HG02759 (cell line): Measurements from ENCODE around the gene B4GALNT3.

Experiments
- ATAC-seq: cut with Tn5 transposase; IDR thresholded peaks from one replicate; pipeline ENCODE4 v1.9.1; 2021; ENCODE audit warnings: mild to moderate bottlenecking, moderate library complexity; ENCODE audit not compliant: unreplicated experiment

B4GALNT3 gene

DNA sequence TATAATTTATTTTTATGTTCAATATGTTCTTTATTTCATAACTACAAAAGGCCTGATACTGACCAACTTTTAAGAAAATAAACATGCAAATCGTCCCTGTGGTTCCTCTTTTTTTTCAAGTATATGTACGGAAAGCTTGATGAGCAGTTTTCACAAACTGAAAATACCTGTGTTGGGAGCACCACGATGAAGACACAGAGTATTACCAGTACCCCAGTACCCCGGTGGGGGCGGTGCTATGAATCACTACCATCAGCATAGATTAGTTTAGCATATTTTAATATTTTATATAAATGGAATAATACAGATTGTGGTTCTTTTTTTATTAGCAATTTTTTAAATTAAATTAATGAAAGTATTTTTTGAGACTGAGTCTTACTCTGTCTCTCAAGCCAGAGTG, 7.0 kb downstream of the B4GALNT3 start:
- no peak for ATAC-seq

DNA sequence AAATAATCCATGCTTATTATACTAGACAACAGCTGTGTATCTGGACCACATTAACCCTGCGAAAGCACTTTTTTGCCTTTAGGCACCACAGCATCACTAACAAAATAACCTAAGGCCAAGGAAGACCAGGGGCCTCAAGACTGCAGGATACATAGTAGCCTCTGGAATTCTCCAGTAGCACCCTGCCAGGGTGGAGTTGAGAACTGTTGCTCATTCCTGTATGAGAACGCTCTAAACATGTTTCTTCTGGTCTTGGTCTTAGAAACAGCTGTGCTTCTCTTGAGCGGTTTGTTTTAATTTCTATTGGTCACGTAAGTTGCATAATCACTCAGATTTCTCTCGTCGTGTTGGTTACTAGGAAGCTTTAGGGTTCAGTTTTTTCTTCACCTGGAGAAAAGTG, 7.9 kb downstream of the B4GALNT3 start:
- no peak for ATAC-seq

DNA sequence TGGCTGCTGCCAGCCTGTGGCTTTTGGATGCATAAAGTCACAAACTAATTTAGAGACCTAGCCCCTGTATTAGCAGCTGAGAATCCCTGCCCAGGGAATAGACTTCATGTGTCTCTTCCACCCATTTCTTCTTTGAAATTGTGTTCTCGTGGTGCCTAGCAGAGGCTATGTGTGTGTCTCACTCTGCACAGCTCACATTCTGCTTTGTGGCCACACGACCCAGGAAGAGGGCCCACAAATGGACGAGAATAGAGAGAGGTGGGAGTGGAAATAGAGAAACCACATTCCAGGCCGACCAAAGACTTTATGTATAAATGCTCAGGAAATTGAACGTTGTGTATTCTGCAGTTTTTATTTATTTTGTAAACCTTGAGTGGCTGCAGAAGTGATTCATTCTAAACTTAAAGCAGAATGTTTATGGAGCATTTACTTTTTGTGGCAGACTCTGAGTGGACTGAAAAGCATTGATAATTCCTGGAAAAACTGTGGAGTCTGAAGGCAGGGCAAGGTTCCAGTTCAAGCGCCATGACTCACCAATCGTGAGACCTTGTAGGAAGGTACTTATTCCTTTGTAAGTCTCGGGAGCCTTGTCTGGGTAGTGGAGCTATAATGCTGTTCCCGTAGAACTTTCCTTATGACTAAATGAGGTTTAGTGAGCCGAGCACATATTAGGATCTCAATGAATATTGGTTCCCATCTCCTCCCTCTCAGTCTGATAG, 9.1 kb downstream of the B4GALNT3 start:
- no peak for ATAC-seq

DNA sequence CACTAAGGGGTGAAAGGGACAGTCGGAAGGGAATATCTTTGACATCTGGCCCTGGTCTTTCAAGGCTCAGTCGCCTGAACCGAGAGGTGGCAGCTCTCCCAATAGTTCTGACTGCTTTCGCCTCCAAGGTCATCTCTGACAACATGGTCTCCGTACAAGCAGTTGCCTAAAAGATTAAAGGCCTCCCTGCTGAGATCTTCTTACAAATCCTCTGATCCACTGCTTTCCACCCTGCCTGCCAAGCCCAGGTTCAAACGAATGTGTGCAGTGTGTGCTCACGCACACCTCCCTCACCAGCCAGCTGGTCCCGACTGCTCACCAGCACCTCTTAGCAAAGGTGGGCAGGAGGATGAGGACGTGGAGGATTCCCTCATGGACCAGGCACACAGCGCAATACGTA, 10.4 kb downstream of the B4GALNT3 start:
- no peak for ATAC-seq

DNA sequence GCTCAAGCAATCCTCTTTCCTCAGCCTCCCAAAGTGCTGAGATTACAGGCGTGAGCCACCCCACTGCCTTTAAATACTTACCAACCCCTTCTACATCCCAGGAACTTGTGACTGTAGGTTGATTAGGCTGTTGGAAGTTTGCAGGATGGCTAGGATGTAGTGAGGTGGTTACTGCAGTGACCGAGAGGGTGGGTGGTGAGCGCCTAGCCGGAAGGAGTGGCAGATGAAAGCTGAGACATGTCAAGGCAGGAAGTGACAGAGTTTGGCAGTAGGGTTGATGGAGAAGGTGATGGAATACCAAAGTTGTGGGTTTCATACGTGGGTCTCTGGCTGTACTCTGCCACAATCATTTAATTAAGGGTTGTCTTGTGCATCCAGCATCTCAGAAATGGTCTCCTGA, 13.5 kb downstream of the B4GALNT3 start:
- ATAC-seq, result no peak

DNA sequence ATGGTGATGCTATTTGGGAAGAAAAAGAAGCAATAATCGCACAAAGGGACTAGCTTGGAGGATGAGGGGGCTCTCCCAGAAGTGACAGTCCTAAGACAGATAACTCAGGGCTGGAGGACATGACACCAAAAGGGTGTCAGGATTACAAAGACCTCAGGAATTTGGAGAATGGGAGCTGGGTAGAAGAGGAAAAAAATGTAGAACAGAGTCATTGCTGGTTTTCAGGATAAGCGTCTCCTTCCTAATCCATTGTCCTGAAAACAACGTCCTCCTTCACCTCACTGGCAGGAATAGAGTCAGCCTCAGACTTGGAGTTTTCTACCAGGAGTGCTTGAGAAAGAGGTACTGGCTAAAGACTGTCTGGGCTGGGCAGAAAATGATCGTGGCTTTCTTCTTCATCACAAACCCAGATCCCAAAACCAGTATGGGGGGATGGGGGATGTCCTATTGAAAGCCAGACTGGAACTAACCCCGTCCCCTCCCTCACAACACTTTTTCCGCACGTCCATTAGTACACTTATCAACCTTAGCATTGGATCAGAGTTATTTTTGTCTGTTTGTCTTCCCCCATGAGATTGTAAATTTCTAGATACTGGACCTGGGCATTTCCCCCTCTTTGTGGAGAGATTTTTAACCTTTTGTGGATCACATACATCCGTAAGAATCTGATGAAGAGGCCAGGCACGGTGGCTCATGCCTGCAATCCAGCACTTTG, 14.3 kb downstream of the B4GALNT3 start:
- ATAC-seq, result no peak

DNA sequence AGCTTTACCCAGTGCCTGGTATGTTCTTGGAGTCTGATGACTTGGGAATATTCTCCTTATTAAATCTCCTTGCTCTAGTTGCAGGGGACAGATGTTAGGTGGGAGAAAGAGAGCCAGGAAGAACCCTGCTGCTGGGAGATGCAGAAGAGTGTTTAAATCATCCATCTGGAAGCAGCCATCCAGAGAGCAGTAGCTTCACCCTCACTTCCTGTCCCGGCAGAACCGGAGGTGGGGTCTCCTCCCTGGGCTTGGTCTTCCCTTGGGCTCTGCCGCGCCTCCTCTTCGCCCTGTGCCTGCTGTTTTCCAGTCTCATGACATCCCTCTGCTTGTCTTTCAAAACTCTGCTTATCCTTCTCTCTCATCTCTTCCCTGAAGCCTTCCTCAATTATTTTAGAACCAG, 15.5 kb downstream of the B4GALNT3 start:
- ATAC-seq, result no peak

DNA sequence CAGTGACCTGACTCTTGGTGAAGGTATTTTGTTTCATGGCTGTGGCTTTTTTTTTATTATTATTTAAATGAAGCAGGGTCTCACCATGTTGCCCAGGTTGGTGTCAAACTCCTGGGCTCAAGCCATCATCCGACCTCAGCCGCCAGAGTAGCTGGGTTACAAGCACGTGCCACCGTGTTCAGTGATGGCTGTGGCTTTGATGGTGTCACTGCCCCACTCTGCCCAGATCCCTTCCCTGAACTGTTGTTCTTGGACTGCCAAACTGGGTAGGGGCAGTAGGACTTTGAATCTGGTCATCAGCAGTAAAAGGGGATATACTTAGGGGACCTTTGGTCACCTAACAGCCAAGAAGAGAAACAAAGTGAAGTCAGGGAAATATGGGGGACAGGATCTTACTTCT, 19.4 kb downstream of the B4GALNT3 start:
- ATAC-seq, result no peak

DNA sequence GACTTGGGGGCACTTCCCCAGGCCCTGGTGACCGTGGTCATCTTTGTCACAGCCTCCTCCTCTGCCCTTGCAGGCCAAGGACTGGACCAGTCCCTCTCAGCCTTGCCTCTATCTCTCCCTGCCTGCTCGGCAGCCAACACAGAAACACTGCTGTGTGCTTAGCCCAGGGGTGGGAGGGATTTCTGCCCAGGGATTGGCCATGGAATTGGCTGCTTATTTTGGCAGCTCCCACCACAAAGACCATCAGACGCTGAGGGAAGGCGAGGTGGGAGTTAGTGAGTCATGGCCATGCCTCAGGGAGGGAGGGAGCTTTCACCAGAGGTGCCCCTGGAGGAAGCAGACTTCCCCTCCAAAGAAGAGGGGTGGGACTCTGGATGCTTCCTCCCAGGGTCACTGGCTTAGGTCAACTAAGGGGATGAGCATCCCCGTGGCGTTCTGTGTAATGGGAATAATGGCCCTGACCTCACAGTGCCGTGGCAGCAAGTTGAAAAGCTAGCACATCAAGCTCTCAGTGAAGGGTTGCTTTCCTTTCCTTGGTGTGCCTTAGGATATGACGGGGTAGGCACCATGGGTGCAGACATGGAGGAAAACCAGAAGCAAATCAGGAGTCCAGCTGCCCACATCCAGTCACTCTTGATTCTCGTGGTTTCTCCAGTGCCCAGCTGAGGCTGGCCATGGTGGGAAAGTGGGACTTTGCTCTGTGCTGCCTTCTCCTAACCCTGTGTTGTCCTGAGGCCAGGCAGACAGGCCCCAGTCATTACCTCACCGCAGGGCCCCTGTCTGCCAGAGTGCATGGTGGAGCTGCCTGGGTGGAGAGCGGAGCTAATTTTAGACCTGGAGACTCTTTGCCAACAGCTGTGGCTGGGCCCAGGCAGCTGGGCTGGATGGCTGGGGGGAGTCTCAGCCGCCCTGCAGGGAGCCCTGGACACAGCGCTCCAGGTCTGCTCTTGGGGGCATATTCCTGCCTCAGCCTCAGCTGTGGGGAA, 21.4 kb downstream of the B4GALNT3 start:
- ATAC-seq, result no peak

DNA sequence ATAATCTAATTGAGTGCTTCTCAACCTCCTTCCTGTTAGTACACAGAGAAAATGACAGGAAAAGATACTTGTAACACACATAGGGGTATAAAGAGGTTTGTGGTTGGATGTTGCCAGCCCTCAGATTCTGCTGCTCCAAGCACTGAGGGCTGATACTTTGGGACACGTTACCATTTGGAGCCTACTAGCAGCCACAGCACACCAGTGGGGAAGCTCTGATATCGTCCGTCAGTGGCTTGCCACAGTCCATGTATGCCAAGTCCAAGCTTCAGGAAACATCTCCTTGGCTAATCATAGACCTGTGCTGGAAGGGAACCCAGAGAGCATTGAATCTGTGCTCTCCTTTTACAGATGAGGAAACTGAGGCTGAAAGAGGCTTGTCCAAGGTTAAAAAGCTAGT, 22.3 kb downstream of the B4GALNT3 start:
- no peak for ATAC-seq

DNA sequence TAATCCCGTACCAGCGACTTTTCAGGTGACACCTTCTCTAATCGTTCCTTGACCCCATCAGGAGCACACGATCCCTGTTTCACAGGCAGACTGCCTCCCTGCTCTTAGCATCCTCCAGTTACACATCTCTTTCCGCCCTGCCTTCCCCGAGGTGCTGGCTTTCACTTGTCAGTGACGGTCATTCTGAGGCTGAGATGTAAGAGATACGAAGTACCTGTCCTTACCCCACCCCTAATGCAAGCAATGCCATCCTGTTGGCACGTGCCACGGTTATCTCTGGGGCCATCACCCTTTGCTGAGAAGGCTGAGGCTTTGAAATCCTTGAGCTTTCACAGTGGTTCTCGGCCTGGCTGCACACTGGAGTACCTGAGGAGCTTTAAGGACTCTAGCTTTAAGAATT, 24.4 kb downstream of the B4GALNT3 start:
- no peak for ATAC-seq

DNA sequence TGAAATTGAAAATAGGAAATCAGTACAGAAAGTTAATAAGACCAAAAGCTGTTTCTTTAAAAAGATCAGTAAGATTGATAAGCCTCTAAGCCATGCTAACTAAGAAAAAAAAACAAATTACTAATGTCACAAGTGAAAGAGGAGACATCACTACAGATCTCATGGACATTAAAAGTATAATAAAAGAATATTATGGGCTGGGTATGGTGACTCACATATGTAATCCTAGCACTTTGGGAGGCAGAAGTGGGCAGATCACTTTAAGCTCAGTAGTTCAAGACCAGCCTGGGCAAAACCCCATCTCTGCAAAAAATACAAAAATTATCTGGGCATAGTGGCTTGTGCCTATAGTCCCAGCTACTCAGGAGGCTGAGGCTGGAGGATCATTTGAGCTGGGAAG, 30.5 kb downstream of the B4GALNT3 start:
- no peak for ATAC-seq

DNA sequence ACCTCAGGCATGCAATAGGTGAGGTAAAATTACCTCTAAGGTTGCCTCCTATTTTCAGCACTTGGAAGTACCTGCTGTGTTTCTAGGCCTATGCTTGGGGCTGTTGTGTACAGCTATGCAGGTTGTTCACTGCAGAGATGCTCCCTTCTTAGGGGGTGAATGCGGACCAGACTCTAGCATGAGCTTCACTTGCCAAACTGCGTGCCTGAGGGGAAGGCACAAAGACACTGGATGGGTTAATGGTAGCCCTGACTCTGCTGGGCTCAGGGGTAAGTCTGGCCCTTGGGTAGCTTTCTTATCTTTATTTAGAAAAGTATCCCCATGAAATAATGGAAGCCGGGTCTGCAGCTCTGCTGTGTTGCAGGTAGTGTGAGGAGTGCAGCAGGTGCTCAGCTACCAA, 35.7 kb downstream of the B4GALNT3 start:
- ATAC-seq, result no peak

DNA sequence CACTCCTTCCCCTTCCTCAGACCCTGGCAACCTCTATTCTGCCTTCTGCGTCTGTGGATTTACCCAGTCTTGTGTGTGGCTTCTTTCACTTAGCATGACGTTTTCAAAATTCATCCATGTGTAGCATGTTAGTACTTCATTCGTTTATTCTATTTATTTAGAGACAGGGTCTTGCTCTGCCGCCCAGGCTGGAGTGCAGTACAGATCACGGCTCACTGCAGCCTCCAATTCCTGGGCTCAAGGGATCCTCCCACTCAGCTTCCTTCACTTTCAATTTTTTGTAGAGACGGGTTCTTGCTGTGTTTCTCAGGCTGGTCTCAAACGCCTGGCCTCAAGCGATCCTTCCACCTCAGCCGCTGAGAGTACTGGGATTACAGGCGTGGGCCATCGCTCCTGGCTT, 37.0 kb downstream of the B4GALNT3 start:
- ATAC-seq, result no peak

DNA sequence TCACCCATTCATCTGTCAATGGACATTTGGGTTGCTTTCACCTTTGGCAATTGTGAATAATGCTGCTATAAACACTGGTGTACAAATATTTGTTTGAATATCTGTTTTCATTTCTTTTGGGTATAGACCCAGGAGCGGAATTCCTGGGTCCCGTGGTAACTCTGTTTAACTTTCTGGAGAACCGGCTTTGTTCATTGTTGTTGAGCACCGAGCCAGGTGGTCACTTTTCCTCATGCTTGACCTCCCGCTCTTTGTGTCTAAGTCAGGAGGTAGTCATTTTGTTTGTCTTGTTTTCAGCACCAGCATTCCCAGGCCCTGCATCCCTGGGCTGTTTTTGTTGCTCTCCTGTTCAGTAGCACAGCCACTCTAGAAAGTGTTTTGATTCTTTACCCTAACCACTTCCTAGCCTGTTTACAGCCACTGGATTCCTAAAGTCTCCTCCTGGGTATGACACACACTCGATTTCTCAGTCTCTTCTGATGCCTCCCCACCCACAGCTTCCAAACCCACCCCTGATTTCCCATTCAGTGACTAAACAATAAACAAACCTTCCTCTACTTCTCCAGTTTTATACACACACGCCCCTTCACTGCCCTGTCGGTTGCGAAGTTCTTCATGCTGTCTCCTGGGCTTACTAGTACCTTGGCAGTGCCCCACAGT, 37.9 kb downstream of the B4GALNT3 start:
- no peak for ATAC-seq

DNA sequence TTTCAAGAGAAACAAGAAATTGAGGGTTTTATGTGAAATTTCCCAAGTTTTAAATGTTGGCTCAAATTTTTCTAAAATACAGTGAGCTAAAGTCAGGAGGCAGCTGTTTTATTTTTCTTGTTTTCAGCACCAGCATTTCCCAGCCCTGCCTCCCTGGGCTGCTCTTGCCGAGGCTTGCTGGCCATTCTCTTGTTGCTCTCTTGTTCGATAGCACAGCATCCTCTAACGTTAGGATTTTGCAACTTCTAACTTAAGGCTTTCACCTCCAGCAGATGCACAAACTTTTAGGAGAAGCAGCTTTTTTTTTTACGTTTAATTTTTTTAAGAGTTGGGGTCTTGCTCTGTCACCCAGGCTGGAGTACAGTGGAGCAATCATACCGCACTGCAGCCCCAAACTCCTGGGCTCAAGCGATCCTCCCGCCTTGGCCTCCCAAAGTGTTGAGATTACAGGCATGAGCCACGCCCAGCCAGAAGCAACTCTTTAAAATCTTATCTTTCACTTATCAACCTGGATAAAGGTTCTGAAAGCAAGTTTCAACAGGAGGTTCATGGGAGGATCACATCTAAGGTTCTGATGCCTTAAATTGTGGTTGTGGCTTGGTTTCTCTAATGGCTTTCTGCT, 40.2 kb downstream of the B4GALNT3 start:
- ATAC-seq, result no peak

DNA sequence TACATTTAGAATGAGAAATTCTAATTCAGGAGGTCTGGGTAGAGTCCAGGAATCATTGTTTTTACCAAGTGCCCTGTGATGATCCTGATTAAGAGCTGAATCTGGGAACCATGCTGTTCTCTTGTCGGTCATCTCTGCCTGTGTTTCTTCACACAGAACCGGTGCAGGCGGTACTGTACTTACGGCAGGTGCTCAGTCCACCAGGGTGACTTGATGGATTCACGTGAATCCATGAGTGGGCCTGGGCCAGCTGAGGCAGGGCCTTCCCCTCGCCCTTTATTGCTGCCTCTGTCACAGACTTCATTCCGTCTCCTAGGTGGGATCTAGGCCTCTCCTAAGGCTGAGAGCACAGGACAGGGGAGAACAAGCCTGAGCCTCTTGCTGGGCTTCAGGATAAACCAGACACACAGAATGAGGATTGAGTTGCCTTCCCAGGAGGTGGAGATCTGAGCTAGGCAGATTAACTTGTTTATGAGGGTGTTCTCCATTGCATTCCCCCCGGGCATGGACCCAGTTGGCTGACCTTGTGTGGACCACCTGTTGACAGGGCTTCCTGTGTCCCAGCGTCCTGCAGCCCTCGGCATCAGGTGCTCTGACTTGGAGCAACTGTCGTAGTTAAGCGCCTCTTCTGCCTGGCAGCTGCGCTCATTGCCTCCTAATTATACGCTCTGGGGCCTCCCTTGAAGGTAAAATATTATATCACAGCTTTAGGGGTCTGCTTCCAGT, 42.1 kb downstream of the B4GALNT3 start:
- ATAC-seq, result no peak

DNA sequence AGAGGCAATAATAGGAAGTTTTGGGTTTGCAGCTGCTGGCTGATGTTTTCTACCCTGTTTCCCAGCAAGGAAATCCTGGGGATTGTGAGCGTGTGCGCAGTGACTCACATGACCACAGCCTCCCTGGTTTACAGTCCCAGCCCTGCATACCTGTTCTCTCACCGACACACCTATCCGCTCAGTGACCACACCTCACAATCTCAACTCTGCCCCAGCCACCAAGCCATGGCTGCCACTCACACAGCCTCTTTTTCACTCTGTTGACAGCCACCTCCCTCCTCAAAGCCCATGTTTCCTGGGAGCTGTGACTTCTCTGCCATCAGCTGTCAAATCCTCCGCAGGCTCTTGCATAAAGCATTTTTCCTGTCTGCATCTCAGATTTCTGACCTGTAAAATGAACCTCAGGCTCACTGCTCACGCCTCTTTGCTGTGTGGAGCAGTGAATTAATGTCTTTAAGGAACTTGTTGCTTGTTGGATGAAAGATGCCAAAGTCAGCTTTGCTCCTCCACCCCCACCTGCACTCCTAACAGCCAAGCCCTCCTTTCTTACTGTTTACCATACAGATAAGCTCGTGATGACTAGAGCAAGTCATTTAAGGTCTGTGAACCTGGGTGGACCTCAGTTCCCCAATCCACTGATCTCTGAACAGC, 43.5 kb downstream of the B4GALNT3 start:
- no peak for ATAC-seq

DNA sequence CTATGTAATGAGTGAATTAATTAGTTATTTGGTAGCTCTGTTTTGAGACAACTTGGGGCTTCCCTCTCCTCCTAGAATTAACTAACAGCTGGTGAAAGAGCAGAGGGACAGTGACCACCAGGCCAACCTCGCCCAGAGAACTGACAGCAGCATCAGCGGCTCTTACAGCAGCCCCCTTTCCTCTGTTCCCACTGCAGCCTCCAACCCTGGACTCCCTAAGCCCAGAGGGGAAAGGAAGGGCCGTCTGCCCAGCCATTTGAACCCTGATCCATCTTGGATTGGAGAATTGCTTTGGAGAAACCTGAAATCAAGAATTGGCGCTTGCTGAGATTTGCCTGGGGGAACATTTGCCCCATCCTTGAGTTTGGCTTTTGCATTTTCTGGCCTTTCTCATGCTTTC, 45.5 kb downstream of the B4GALNT3 start:
- ATAC-seq, result no peak
